SU-DHL-6 (cell line): Measurements from ENCODE around the gene CDCA7.

Source experiments
- H2AFZ ChIP-seq: fragments of 200-600 bp; sonication (generic); 2 replicates; pipeline ENCODE4 v1.6.1; 2014; ENCODE audit warnings: low read depth, mild to moderate bottlenecking, moderate library complexity, mixed read lengths, antibody characterized with exemption, low read length; ENCODE audit not compliant: severe bottlenecking
- H3F3A ChIP-seq: fragments of 200-600 bp; shearing (Covaris generic); 2 replicates; pipeline ENCODE4 v1.6.0; 2016; ENCODE audit warnings: antibody characterized with exemption, mild to moderate bottlenecking; ENCODE audit not compliant: insufficient read depth
- H3K27ac ChIP-seq: fragments of 200-600 bp; sonication (generic); 2 replicates; pipeline ENCODE4 v1.5.1; 2016; ENCODE audit warnings: low read depth, mild to moderate bottlenecking, low read length, moderate library complexity, mixed read lengths
- H3K27me3 ChIP-seq: fragments of 200-600 bp; sonication (generic), shearing (Covaris generic); 2 replicates; pipeline ENCODE4 v1.6.0; 2014; ENCODE audit warnings: mild to moderate bottlenecking, low read length
- H3K36me3 ChIP-seq: fragments of 200-600 bp; sonication (generic); 2 replicates; pipeline ENCODE4 v1.6.1; 2014; ENCODE audit warnings: mild to moderate bottlenecking, low read length, mixed read lengths
- H3K4me2 ChIP-seq: fragments of 300-600, 200-600 bp; shearing (Covaris generic), sonication (generic); 2 replicates; pipeline ENCODE4 v1.6.0; 2014; ENCODE audit warnings: low read length, low read depth, mild to moderate bottlenecking; ENCODE audit not compliant: poor library complexity, severe bottlenecking
- H3K4me3 ChIP-seq: fragments of 200-600 bp; sonication (generic); 2 replicates; pipeline ENCODE4 v1.5.1; 2014; ENCODE audit warnings: antibody characterized with exemption, low read length, mild to moderate bottlenecking, mixed read lengths; ENCODE audit not compliant: insufficient read depth, poor library complexity, severe bottlenecking
- H3K79me2 ChIP-seq: fragments of 200-600 bp; sonication (generic); 2 replicates; pipeline ENCODE4 v1.6.1; 2014; ENCODE audit warnings: mild to moderate bottlenecking, low read length, moderate library complexity; ENCODE audit not compliant: insufficient read depth
- H3K9ac ChIP-seq: fragments of 200-600 bp; sonication (generic); 2 replicates; pipeline ENCODE4 v1.7.0; 2014; ENCODE audit warnings: mild to moderate bottlenecking, low read length
- H3K9me2 ChIP-seq: fragments of 200-600 bp; sonication (generic); replicated peaks from 2 replicates; pipeline ENCODE4 v1.6.1; 2014; ENCODE audit warnings: low read length; ENCODE audit not compliant: insufficient read depth
- H3K9me3 ChIP-seq: fragments of 200-600 bp; sonication (generic); 2 replicates; pipeline ENCODE4 v1.6.1; 2014; ENCODE audit warnings: low read length, mixed read lengths; ENCODE audit not compliant: insufficient read depth
- H4K20me1 ChIP-seq: fragments of 200-600 bp; sonication (generic); 2 replicates; pipeline ENCODE4 v1.6.1; 2014; ENCODE audit warnings: low read depth, mild to moderate bottlenecking, antibody characterized with exemption, low read length, moderate library complexity, mixed read lengths
- CTCF ChIP-seq: fragments of 200-600 bp; sonication (generic); IDR thresholded peaks from one replicate; pipeline ENCODE4 v1.5.1; 2017; ENCODE audit warnings: antibody characterized with exemption, mild to moderate bottlenecking, low read length, moderate library complexity; ENCODE audit not compliant: insufficient read depth, poor library complexity, severe bottlenecking
- EZH2phosphoT487 ChIP-seq: fragments of 200-600 bp; sonication (generic), shearing (Covaris generic); conservative IDR thresholded peaks from 2 replicates; pipeline ENCODE4 v1.6.1; 2018; ENCODE audit warnings: mild to moderate bottlenecking, antibody characterized with exemption, low read length, moderate library complexity, mixed read lengths

Gene CDCA7

GRCh38 chr2:173311844-173312606 lies 42.6 kb upstream of the CDCA7 start:
- no peak overlapping the region for H3K4me2 ChIP-seq

GRCh38 chr2:173323371-173323770 lies 31.3 kb upstream of the CDCA7 start:
- no peaks in the 10 kb centered on the region for H3K9me3 ChIP-seq

More at GRCh38 chr2:173311844-173312606, 42.6 kb upstream of the CDCA7 start:
- no peaks in the 10 kb centered on the region for H3K79me2 ChIP-seq
- no peaks in the 10 kb centered on the region for H4K20me1 ChIP-seq
- no peak overlapping the region for H3K4me3 ChIP-seq
- H3K9me2 ChIP-seq, result no peaks in the 10 kb centered on the region
- H3K27ac ChIP-seq, result no peak overlapping the region
- no peaks in the 10 kb centered on the region for H3K36me3 ChIP-seq
- H3F3A ChIP-seq, result no peaks in the 10 kb centered on the region
- H3K9me3 ChIP-seq, result no peaks in the 10 kb centered on the region
- H3K9ac ChIP-seq, result no peak overlapping the region
- TF ChIP-seq EZH2phosphoT487, result no peak
- no peak for TF ChIP-seq CTCF
- no peaks in the 10 kb centered on the region for H3K27me3 ChIP-seq
- no peak overlapping the region for H2AFZ ChIP-seq

DNA sequence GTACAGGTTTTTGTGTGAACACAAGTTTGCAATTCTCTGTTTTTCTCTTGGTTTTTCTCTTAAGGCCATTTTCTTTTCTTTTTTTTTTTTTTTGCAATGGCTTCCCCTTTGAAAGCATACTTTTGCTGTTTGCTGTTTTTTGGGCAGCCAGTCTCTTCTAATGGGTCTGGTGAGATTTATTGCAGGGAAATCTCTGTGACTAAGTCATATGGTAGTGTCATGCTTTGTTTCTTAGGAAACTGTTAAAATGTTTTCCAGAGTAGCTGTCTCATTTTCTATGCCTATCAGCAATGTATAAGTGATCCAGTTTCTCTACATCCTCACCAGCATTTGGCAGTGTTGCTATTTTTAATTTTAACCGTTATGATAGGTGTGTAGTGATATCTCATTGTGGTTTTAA lies 27.9 kb upstream of the CDCA7 start:
- no peaks in the 10 kb centered on the region for H3F3A ChIP-seq

More at GRCh38 chr2:173323371-173323770, 31.3 kb upstream of the CDCA7 start:
- Histone ChIP-seq H3K9me2 (no peaks in the 10 kb centered on the region), H3K27ac (no peak overlapping the region), H4K20me1 (no peaks in the 10 kb centered on the region), H3K4me3 (no peak overlapping the region), H3K9ac (no peak overlapping the region), H3K27me3 (no peaks in the 10 kb centered on the region), H2AFZ (no peak overlapping the region), H3F3A (no peaks in the 10 kb centered on the region), H3K4me2 (no peak overlapping the region), H3K79me2 (no peaks in the 10 kb centered on the region), H3K36me3 (no peaks in the 10 kb centered on the region)
- TF ChIP-seq CTCF, result no peak
- no peak for TF ChIP-seq EZH2phosphoT487

More for the DNA sequence above, 27.9 kb upstream of the CDCA7 start:
- no peak for TF ChIP-seq CTCF
- no peak for TF ChIP-seq EZH2phosphoT487
- Histone ChIP-seq H3K4me3 (no peak overlapping the region), H3K27me3 (no peaks in the 10 kb centered on the region), H2AFZ (no peak overlapping the region), H3K9ac (no peak overlapping the region), H3K27ac (no peak overlapping the region), H4K20me1 (no peaks in the 10 kb centered on the region), H3K9me2 (no peaks in the 10 kb centered on the region), H3K79me2 (no peaks in the 10 kb centered on the region), H3K4me2 (no peak overlapping the region), H3K9me3 (peaks cover 5% of the 10 kb centered on the region; the same call in 1 of the 2 replicates), H3K36me3 (no peaks in the 10 kb centered on the region)
